ENCODE results near the gene ZNF529. TPM values are rescaled to one million over a fixed set of nuclear protein-coding genes. Genes with fewer than 3 reads are reported as not detected.

The ZNF529 gene
- total and polyA plus RNA-seq, 2 donors from 2014 or later = 4.1 to 17.0 TPM

DNA sequence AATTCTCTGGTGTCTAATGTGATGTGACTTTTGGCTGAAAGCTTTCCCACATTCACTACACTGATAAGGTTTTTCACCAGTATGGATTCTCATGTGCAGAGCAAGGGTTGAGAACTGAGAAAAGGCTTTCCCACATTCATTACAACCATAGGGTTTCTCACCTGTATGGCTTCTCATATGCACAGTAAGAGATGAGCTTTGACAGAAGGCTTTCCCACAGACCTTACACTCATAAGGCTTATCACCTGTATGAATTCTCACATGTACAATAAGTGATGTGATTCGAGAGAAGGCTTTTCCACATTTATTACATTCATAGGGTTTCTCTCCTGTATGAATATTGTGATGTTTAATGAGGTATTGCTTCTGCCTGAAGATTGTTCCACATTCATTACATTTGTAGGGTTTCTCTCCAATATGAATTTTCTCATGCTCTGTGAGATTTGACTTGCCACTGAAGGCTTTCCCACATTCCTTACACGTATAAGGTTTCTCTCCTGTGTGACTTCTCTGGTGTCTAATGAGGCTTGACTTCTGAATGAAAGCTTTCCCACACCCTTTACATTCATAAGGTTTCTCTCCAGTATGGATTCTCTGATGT lies 59.0 kb downstream of the ZNF529 start:
- peak overlapping the region in 2 of 3 donors; percentile 7 to 14 for H3K4me3 ChIP-seq (ENCODE audit: low read length in 3 of 3)
- no peaks in the 10 kb centered on the region for H3K27me3 ChIP-seq (ENCODE audit: control insufficient read depth, insufficient read depth, low read length)
- H3K9ac ChIP-seq (ENCODE audit: low read length in 3 of 3) = no peak overlapping the region
- H3K27ac ChIP-seq (ENCODE audit: low read depth in 2 of 2, low read length in 2 of 2) = no peak overlapping the region
- DNase-seq = no peak
- intact Hi-C loops (cut with DNase I) = no loop called here
- H3K4me1 ChIP-seq (ENCODE audit: control insufficient read depth in 2 of 3, insufficient read depth in 2 of 3, low read depth in 1 of 3, low read length in 3 of 3) = no peaks in the 10 kb centered on the region
- peaks cover 27 to 36% (median 35%) of the 10 kb centered on the region in 3 donors for H3K36me3 ChIP-seq (ENCODE audit: control insufficient read depth in 2 of 3, insufficient read depth in 3 of 3, low read length in 3 of 3)
- peaks cover 18 to 78% (median 45%) of the 10 kb centered on the region in 3 donors for H3K9me3 ChIP-seq (ENCODE audit: control insufficient read depth in 2 of 3, insufficient read depth in 1 of 3, low read length in 3 of 3)
- FAIRE-seq = no peak
- TF ChIP-seq, protein P1, sequence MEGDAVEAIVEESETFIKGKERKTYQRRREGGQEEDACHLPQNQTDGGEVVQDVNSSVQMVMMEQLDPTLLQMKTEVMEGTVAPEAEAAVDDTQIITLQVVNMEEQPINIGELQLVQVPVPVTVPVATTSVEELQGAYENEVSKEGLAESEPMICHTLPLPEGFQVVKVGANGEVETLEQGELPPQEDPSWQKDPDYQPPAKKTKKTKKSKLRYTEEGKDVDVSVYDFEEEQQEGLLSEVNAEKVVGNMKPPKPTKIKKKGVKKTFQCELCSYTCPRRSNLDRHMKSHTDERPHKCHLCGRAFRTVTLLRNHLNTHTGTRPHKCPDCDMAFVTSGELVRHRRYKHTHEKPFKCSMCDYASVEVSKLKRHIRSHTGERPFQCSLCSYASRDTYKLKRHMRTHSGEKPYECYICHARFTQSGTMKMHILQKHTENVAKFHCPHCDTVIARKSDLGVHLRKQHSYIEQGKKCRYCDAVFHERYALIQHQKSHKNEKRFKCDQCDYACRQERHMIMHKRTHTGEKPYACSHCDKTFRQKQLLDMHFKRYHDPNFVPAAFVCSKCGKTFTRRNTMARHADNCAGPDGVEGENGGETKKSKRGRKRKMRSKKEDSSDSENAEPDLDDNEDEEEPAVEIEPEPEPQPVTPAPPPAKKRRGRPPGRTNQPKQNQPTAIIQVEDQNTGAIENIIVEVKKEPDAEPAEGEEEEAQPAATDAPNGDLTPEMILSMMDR (IDR thresholded peaks at IDR 0.05; ENCODE audit: borderline replicate concordance, extremely low read depth, insufficient read depth) = no peak

DNA sequence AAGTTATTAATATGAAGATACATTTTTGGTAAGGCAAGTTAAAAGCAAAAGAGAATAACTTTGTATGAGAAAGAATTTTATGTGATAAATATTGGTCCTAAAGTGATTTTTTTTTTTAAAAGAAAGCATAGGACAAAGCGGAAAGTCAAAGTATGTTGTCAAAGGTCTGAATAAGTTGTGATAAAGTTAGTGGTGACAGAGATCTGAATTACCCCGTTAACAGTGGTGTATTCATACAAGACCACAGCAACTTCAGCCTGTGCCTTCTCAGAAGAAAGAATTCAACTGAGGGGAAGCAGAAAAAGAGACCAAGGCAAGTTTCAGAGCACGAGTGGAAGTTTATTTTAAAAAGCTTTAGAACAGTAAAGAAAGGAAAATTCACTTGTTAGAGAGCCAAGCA lies 64.8 kb downstream of the ZNF529 start:
- Histone ChIP-seq H3K36me3 (ENCODE audit: control insufficient read depth in 2 of 3, insufficient read depth in 3 of 3, low read length in 3 of 3) (peaks cover 0 to 3% (median 2%) of the 10 kb centered on the region in 3 donors), H3K27me3 (ENCODE audit: control insufficient read depth, insufficient read depth, low read length) (no peaks in the 10 kb centered on the region), H3K9me3 (ENCODE audit: control insufficient read depth in 2 of 3, insufficient read depth in 1 of 3, low read length in 3 of 3) (peaks cover 0 to 45% (median 13%) of the 10 kb centered on the region in 3 donors), H3K27ac (ENCODE audit: low read depth in 2 of 2, low read length in 2 of 2) (no peak overlapping the region), H3K4me1 (ENCODE audit: control insufficient read depth in 2 of 3, insufficient read depth in 2 of 3, low read depth in 1 of 3, low read length in 3 of 3) (no peaks in the 10 kb centered on the region), H3K4me3 (ENCODE audit: low read length in 3 of 3) (no peak overlapping the region), H3K9ac (ENCODE audit: low read length in 3 of 3) (no peak overlapping the region)
- TF ChIP-seq, protein P1 (IDR thresholded peaks at IDR 0.05; ENCODE audit: borderline replicate concordance, extremely low read depth, insufficient read depth) = no peak
- DNase-seq = no peak
- FAIRE-seq = no peak
- intact Hi-C loops (cut with DNase I) = no loop called here

DNA sequence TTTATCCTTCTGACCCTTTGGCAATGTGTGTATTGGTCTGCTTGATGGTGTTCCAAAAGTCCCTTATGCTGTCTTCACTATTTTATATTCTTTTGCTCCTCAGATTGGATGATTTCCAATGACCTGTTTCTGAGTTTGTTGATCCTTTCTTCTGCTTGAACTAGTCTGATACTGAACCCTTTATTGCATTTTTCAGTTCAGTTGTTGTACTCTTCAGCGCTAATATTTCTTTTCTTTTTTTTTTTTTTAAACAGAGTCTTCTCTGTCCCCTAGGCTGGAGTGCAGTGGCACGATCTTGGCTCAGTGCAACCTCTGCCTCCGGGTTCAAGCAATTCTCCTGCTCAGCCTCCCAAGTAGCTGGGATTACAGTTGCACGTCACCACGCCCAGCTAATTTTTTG lies 71.1 kb downstream of the ZNF529 start:
- TF ChIP-seq, protein P1 (IDR thresholded peaks at IDR 0.05; ENCODE audit: borderline replicate concordance, extremely low read depth, insufficient read depth) = no peak
- intact Hi-C loops (cut with DNase I) = no loop called here
- FAIRE-seq = no peak
- H3K4me1 ChIP-seq (ENCODE audit: control insufficient read depth in 2 of 3, insufficient read depth in 2 of 3, low read depth in 1 of 3, low read length in 3 of 3) = no peaks in the 10 kb centered on the region
- DNase-seq = no peak
- no peak overlapping the region for H3K4me3 ChIP-seq (ENCODE audit: low read length in 3 of 3)
- H3K9ac ChIP-seq (ENCODE audit: low read length in 3 of 3) = no peak overlapping the region
- H3K9me3 ChIP-seq (ENCODE audit: control insufficient read depth in 2 of 3, insufficient read depth in 1 of 3, low read length in 3 of 3) = peaks cover 0 to 19% (median 6%) of the 10 kb centered on the region in 3 donors
- H3K27ac ChIP-seq (ENCODE audit: low read depth in 2 of 2, low read length in 2 of 2) = no peak overlapping the region
- H3K27me3 ChIP-seq (ENCODE audit: control insufficient read depth, insufficient read depth, low read length) = no peaks in the 10 kb centered on the region
- H3K36me3 ChIP-seq (ENCODE audit: control insufficient read depth in 2 of 3, insufficient read depth in 3 of 3, low read length in 3 of 3) = peaks cover 0 to 3% (median 0%) of the 10 kb centered on the region in 3 donors
